Measurements from ENCODE around the gene DMAC2. TPM values are rescaled to one million over a fixed set of nuclear protein-coding genes. Genes with fewer than 3 reads are reported as not detected.
"Not testable (repeated sequence)": the region's sequence is repeated elsewhere in the genome, so short reads cannot be mapped to it uniquely, and the experiment has no call there.

The DMAC2 gene
- total and polyA plus RNA-seq, 5 donors: 52.6 to 86.8 (median 84.9) TPM

DNA sequence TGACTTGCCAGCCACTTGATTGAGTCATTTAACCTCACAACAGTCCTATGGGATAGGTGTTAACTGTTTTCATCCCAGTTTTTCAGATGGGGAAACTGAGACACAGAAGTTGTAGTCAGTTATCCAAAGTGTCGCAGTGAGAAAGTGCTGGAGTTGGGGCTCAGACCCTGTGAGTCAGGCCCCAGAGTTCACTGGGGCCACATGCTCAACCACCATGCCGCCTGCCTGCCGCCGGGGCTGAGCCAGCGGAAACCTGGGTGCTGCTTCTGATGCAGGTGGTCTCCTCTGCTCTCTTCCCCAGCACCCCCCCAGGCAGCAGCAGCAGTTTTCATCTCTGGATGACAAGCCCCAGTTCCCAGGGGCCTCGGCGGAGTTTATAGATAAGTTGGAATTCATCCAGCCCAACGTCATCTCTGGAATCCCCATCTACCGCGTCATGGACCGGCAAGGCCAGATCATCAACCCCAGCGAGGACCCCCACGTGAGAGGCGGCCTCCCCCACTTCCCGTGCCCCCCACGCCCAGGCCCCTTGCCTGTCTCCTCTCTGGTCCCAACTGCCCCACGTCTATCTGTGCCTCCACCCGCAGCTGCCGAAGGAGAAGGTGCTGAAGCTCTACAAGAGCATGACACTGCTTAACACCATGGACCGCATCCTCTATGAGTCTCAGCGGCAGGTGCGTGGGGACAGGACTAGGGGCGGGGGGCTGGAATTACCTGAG is 29.2 kb downstream of the DMAC2 start:
- DNase-seq: peak in 1 of 3 donors; percentile 62
- H3K27ac ChIP-seq (ENCODE audit: low read length): no peak overlapping the region

DNA sequence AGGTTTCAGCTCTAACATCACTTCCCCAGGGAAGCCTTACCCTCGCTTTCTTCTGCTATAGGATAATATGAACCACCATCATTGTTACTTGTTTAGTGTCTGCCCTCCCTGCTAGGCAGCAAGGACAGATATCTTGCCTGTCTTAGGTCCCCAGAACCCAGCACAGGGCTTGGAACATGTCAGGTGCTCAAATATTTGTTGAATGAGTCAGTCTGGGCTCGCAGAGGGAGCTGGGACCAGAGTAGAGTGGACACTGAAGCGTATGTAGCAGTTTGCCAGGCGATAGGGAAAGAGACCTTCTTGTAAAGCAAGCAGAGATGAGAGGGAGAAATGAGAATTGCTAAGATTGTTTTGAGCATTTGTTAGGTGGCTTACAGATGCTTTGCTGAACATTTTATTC is 30.4 kb downstream of the DMAC2 start:
- ATAC-seq (peak; percentile 31 to 60), DNase-seq (no peak)
- WGBS: 57% methylated on average over 4 of the region's 4 CpGs
- Histone ChIP-seq H3K9me3 (ENCODE audit: control insufficient read depth, low read length) (no peaks in the 10 kb centered on the region), H3K27ac (ENCODE audit: low read length) (peak overlapping the region; percentile 28), H3K4me3 (ENCODE audit: low read length) (no peak overlapping the region), H3K27me3 (ENCODE audit: control insufficient read depth, insufficient read depth) (no peaks in the 10 kb centered on the region), H3K4me1 (ENCODE audit: control insufficient read depth, insufficient read depth, low read length) (peaks cover 26% of the 10 kb centered on the region)
- intact Hi-C loops (cut with DNase I): no loop called here

More for the DNA sequence above, 29.2 kb downstream of the DMAC2 start:
- intact Hi-C loops (cut with DNase I): no loop called here
- 73% methylated on average over 23 of the region's 23 CpGs for WGBS
- ATAC-seq: no peak
- no peak overlapping the region for H3K4me3 ChIP-seq (ENCODE audit: low read length)
- peaks cover 26% of the 10 kb centered on the region for H3K4me1 ChIP-seq (ENCODE audit: control insufficient read depth, insufficient read depth, low read length)
- no peaks in the 10 kb centered on the region for H3K9me3 ChIP-seq (ENCODE audit: control insufficient read depth, low read length)
- H3K27me3 ChIP-seq (ENCODE audit: control insufficient read depth, insufficient read depth): no peaks in the 10 kb centered on the region

- DNase-seq; H3K27me3 ChIP-seq (ENCODE audit: control insufficient read depth, insufficient read depth); H3K4me3 ChIP-seq (ENCODE audit: low read length); intact Hi-C loops (cut with DNase I); H3K9me3 ChIP-seq (ENCODE audit: control insufficient read depth, low read length); ATAC-seq: not testable (repeated sequence)
- Histone ChIP-seq H3K4me1 (ENCODE audit: control insufficient read depth, insufficient read depth, low read length) (peaks cover 26% of the 10 kb centered on the region), H3K27ac (ENCODE audit: low read length) (peak overlapping the region; percentile 28)
- 95% methylated on average over 5 of the region's 5 CpGs for WGBS
These were observed 30.9 kb downstream of the DMAC2 start for GRCh38 chr19:41408846-41409245.

DNA sequence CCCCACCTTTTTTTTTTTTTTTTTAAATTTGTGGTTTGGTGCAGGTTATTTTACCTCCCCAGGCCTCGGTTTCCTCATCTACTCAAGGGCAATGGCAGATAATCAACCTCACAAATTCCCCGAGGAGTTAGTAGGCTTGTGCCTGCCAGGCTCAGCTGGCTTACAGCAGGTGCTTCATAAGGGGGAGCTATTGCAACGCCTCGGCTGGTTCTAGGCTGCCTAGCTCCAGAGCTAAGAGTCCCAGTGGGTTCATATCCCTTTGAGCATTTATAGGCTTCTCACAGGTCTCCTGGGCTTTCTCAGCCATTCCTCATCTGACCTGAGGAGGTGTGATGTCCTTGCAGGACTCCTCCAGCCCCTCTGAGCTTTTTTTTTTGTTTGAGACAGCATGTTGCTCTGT is 31.5 kb downstream of the DMAC2 start:
- ATAC-seq (no peak), DNase-seq (no peak)
- no peaks in the 10 kb centered on the region for H3K9me3 ChIP-seq (ENCODE audit: control insufficient read depth, low read length)
- H3K27ac ChIP-seq (ENCODE audit: low read length): peak overlapping the region; percentile 45
- H3K4me3 ChIP-seq (ENCODE audit: low read length): no peak overlapping the region
- H3K27me3 ChIP-seq (ENCODE audit: control insufficient read depth, insufficient read depth): no peaks in the 10 kb centered on the region
- intact Hi-C loops (cut with DNase I): no loop called here
- 73% methylated on average over 4 of the region's 4 CpGs for WGBS
- peaks cover 26% of the 10 kb centered on the region for H3K4me1 ChIP-seq (ENCODE audit: control insufficient read depth, insufficient read depth, low read length)

DNA sequence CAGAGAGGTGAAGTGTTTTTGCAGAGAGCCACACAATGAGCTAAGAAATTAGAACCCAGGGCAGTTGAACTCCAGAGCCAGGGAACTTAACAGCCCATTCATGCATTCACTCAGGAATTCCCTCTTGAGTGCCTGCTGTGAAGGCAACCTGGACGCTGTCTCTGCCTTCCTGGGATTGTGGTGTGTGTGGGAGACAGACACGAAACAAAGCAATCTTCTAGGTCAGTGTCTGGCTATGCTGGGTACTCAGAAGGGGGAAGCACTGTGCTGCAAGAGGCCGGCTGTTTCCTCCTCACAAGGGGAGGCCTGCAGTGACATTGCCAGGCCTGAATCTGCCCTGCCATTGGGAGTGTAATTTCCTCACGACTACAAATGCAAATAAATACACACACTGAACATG is 32.4 kb downstream of the DMAC2 start:
- Histone ChIP-seq H3K9me3 (ENCODE audit: control insufficient read depth, low read length) (no peaks in the 10 kb centered on the region), H3K27ac (ENCODE audit: low read length) (peak overlapping the region; percentile 30), H3K4me3 (ENCODE audit: low read length) (no peak overlapping the region), H3K4me1 (ENCODE audit: control insufficient read depth, insufficient read depth, low read length) (peaks cover 26% of the 10 kb centered on the region), H3K27me3 (ENCODE audit: control insufficient read depth, insufficient read depth) (no peaks in the 10 kb centered on the region)
- ATAC-seq (peak; percentile 25 to 48), DNase-seq (peak in 1 of 3 donors; percentile 77)
- intact Hi-C loops (cut with DNase I): no loop called here
- 37% methylated on average over 4 of the region's 4 CpGs for WGBS

DNA sequence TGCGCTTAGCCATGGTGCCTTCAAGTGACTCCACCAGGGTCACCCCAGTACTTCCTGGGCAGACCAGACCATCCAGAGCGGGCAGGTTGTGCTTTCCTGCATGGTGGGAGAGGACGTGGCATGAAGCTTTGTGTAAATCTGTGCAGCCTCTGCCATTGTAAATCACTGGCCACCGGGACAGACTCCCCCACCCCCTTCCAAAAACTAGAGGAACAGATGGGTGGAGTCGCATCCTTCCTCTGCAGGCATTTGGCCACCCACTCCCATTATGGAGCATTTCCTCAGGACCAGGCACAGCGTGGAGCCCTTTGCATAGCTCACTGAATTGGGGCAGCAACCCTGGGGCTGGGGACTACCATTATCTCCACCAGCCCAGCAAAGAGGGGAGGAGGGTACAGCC is 33.9 kb downstream of the DMAC2 start:
- no peaks in the 10 kb centered on the region for H3K27me3 ChIP-seq (ENCODE audit: control insufficient read depth, insufficient read depth)
- 63% methylated on average over 6 of the region's 6 CpGs for WGBS
- H3K9me3 ChIP-seq (ENCODE audit: control insufficient read depth, low read length): no peaks in the 10 kb centered on the region
- ATAC-seq (peak; percentile 42 to 76), DNase-seq (peak in 2 of 3 donors; percentile 33 to 54)
- peaks cover 15% of the 10 kb centered on the region for H3K4me1 ChIP-seq (ENCODE audit: control insufficient read depth, insufficient read depth, low read length)
- peak overlapping the region; percentile 23 for H3K27ac ChIP-seq (ENCODE audit: low read length)
- intact Hi-C loops (cut with DNase I): no loop called here
- no peak overlapping the region for H3K4me3 ChIP-seq (ENCODE audit: low read length)

- no peak overlapping the region for H3K4me3 ChIP-seq (ENCODE audit: low read length)
- no peaks in the 10 kb centered on the region for H3K27me3 ChIP-seq (ENCODE audit: control insufficient read depth, insufficient read depth)
- intact Hi-C loops (cut with DNase I): no loop called here
- H3K9me3 ChIP-seq (ENCODE audit: control insufficient read depth, low read length): no peaks in the 10 kb centered on the region
- no peak for ATAC-seq
- WGBS: 61% methylated on average over 12 of the region's 12 CpGs
- H3K4me1 ChIP-seq (ENCODE audit: control insufficient read depth, insufficient read depth, low read length): peaks cover 8% of the 10 kb centered on the region
- H3K27ac ChIP-seq (ENCODE audit: low read length): peak overlapping the region; percentile 22
- no peak for DNase-seq
These were observed 36.3 kb downstream of the DMAC2 start for GRCh38 chr19:41403181-41403970.

GRCh38 chr19:41402010-41402409 is 37.7 kb downstream of the DMAC2 start:
- Histone ChIP-seq H3K27ac (ENCODE audit: low read length) (no peak overlapping the region), H3K9me3 (ENCODE audit: control insufficient read depth, low read length) (no peaks in the 10 kb centered on the region), H3K27me3 (ENCODE audit: control insufficient read depth, insufficient read depth) (no peaks in the 10 kb centered on the region), H3K4me3 (ENCODE audit: low read length) (no peak overlapping the region), H3K4me1 (ENCODE audit: control insufficient read depth, insufficient read depth, low read length) (peaks cover 6% of the 10 kb centered on the region)
- WGBS: 68% methylated on average over 3 of the region's 3 CpGs
- DNase-seq (no peak), ATAC-seq (no peak)
- intact Hi-C loops (cut with DNase I): no loop called here

DNA sequence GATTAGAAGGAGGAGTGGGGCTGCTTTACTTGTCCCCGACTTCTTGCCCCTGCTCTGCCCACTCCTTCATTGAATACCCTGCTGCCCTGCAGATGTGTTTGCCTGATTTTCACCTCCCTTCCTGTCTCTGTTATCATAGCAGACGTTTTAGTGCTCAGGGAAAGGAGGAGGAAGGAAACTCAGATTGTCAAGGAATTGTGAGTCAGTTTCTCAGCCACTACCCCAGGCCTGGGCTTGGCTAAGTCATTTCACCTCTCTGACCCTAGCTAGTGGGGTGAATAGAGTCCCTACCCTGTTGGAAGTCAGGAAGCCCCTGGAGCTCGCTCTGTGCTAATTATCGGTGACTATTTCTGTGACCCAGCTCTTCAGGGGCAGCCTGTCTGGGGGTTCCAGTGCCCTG is 38.2 kb downstream of the DMAC2 start:
- Histone ChIP-seq H3K9me3 (ENCODE audit: control insufficient read depth, low read length) (no peaks in the 10 kb centered on the region), H3K4me1 (ENCODE audit: control insufficient read depth, insufficient read depth, low read length) (peaks cover 6% of the 10 kb centered on the region), H3K4me3 (ENCODE audit: low read length) (no peak overlapping the region), H3K27ac (ENCODE audit: low read length) (peak overlapping the region; percentile 28), H3K27me3 (ENCODE audit: control insufficient read depth, insufficient read depth) (no peaks in the 10 kb centered on the region)
- intact Hi-C loops (cut with DNase I): no loop called here
- 52% methylated on average over 4 of the region's 4 CpGs for WGBS
- peak in 1 of 2 donors; percentile 54 for ATAC-seq
- DNase-seq: no peak

GRCh38 chr19:41399525-41399924 is 40.2 kb downstream of the DMAC2 start:
- intact Hi-C loops (cut with DNase I): no loop called here
- no peak for DNase-seq
- no peaks in the 10 kb centered on the region for H3K9me3 ChIP-seq (ENCODE audit: control insufficient read depth, low read length)
- ATAC-seq: no peak
- no peaks in the 10 kb centered on the region for H3K27me3 ChIP-seq (ENCODE audit: control insufficient read depth, insufficient read depth)
- no peak overlapping the region for H3K4me3 ChIP-seq (ENCODE audit: low read length)
- H3K27ac ChIP-seq (ENCODE audit: low read length): no peak overlapping the region
- WGBS: 92% methylated on average over 2 of the region's 2 CpGs
- H3K4me1 ChIP-seq (ENCODE audit: control insufficient read depth, insufficient read depth, low read length): peaks cover 6% of the 10 kb centered on the region

GRCh38 chr19:41399091-41399490 is 40.6 kb downstream of the DMAC2 start:
- peaks cover 6% of the 10 kb centered on the region for H3K4me1 ChIP-seq (ENCODE audit: control insufficient read depth, insufficient read depth, low read length)
- ATAC-seq (no peak), DNase-seq (no peak)
- no peak overlapping the region for H3K4me3 ChIP-seq (ENCODE audit: low read length)
- no peak overlapping the region for H3K27ac ChIP-seq (ENCODE audit: low read length)
- intact Hi-C loops (cut with DNase I): no loop called here
- H3K9me3 ChIP-seq (ENCODE audit: control insufficient read depth, low read length): no peaks in the 10 kb centered on the region
- no peaks in the 10 kb centered on the region for H3K27me3 ChIP-seq (ENCODE audit: control insufficient read depth, insufficient read depth)
- 89% methylated on average over 3 of the region's 3 CpGs for WGBS
